Measurements from ENCODE around the gene TIMP3.

DNA sequence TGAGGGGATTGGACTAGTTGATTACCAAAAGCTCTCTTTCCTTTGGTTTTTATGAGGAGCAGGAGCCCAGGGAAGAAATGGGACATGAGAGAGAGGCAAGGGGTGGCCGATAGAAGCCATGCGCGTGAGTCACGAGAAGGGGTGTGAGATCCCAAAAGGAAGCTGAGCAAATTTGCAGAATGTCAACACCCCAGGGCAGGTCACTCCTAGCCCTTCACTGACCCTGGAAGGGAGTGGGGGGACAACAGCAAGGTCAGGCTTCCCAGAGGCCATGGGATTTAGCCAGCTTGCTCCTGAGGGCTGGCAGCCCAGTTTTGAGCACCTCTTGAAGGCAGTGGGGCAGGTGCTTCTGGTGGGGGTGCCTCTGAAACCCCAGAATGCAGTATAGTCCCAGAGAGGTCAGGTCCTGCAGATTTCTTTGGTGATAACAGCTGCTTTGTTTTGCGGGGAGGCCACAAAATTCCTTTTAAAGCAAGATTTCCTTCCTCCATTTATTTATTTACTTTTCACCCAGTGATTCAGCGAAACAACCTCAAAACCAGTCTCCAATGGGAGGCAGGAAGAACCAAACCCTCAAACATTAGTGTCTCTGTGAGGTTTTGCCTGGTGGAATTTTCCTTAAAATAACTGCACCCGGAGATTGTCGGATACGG is 40.1 kb upstream of the TIMP3 start:
- TF ChIP-seq, protein P1, sequence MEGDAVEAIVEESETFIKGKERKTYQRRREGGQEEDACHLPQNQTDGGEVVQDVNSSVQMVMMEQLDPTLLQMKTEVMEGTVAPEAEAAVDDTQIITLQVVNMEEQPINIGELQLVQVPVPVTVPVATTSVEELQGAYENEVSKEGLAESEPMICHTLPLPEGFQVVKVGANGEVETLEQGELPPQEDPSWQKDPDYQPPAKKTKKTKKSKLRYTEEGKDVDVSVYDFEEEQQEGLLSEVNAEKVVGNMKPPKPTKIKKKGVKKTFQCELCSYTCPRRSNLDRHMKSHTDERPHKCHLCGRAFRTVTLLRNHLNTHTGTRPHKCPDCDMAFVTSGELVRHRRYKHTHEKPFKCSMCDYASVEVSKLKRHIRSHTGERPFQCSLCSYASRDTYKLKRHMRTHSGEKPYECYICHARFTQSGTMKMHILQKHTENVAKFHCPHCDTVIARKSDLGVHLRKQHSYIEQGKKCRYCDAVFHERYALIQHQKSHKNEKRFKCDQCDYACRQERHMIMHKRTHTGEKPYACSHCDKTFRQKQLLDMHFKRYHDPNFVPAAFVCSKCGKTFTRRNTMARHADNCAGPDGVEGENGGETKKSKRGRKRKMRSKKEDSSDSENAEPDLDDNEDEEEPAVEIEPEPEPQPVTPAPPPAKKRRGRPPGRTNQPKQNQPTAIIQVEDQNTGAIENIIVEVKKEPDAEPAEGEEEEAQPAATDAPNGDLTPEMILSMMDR (IDR thresholded peaks at IDR 0.05; ENCODE audit: poor library complexity, severe bottlenecking) = no peak
- TF ChIP-seq, protein P2, sequence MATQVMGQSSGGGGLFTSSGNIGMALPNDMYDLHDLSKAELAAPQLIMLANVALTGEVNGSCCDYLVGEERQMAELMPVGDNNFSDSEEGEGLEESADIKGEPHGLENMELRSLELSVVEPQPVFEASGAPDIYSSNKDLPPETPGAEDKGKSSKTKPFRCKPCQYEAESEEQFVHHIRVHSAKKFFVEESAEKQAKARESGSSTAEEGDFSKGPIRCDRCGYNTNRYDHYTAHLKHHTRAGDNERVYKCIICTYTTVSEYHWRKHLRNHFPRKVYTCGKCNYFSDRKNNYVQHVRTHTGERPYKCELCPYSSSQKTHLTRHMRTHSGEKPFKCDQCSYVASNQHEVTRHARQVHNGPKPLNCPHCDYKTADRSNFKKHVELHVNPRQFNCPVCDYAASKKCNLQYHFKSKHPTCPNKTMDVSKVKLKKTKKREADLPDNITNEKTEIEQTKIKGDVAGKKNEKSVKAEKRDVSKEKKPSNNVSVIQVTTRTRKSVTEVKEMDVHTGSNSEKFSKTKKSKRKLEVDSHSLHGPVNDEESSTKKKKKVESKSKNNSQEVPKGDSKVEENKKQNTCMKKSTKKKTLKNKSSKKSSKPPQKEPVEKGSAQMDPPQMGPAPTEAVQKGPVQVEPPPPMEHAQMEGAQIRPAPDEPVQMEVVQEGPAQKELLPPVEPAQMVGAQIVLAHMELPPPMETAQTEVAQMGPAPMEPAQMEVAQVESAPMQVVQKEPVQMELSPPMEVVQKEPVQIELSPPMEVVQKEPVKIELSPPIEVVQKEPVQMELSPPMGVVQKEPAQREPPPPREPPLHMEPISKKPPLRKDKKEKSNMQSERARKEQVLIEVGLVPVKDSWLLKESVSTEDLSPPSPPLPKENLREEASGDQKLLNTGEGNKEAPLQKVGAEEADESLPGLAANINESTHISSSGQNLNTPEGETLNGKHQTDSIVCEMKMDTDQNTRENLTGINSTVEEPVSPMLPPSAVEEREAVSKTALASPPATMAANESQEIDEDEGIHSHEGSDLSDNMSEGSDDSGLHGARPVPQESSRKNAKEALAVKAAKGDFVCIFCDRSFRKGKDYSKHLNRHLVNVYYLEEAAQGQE (IDR thresholded peaks at IDR 0.05; ENCODE audit: borderline replicate concordance) = no peak
- no peak for TF ChIP-seq EZH2 (IDR thresholded peaks at IDR 0.05; ENCODE audit: borderline replicate concordance, insufficient read depth, low read length, poor library complexity, severe bottlenecking)
- TF ChIP-seq EP300 (conservative IDR thresholded peaks at IDR 0.05; ENCODE audit: poor library complexity, severe bottlenecking) = no peak
- no peak for TF ChIP-seq TAF1 (IDR thresholded peaks at IDR 0.05; ENCODE audit: low read depth)
